ENCODE results near the gene SLC41A2.

Gene SLC41A2

DNA sequence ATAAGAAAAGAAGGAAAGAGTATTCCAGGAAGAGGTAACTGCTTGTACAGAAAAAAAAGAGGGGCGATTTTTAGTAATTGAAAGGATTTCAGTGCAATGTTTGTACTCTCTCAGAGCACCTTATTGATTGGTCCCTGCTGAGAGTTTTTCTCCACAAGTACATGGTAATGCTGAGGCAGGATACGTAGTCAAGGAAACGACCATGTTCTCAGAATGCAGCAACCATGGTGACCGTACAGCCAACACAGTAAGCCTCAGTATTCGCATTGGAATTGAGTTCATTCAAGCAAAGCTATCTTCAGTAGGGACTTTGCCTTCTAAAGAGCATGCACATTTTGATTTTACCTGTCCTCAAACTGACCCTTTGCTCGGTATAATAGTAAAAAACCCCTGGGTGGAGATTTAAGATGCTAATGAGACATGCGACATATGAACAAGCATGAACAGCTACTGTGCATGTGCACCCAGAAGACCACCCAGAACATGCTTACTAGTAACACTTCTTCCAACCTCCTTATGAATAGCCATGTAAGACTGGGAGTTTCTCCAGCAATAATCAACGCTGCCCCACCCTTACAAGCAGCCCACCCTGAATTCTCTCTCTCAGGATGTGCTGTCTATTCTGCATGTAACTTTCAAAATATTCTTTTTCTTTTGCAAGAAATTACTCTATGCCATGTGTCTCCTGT is 6.2 kb upstream of the SLC41A2 start:
- no peak for DNase-seq (ENCODE audit: low read depth, low spot score)
- 100% methylated on average over 1 of the region's 8 CpGs for WGBS (ENCODE audit: insufficient coverage, insufficient read length)
- Histone ChIP-seq H3K9me3 (ENCODE audit: control insufficient read depth, insufficient read depth, low read length) (no peaks in the 10 kb centered on the region), H3K4me3 (ENCODE audit: low read length) (no peak overlapping the region), H3K4me1 (ENCODE audit: control insufficient read depth, insufficient read depth, low read length) (no peaks in the 10 kb centered on the region; the same call in 1 of the 2 replicates), H3K36me3 (ENCODE audit: control insufficient read depth, insufficient read depth, low read length) (no peaks in the 10 kb centered on the region), H3K27me3 (ENCODE audit: control insufficient read depth, insufficient read depth, low read length) (no peaks in the 10 kb centered on the region), H3K27ac (ENCODE audit: low read length) (no peak overlapping the region)

DNA sequence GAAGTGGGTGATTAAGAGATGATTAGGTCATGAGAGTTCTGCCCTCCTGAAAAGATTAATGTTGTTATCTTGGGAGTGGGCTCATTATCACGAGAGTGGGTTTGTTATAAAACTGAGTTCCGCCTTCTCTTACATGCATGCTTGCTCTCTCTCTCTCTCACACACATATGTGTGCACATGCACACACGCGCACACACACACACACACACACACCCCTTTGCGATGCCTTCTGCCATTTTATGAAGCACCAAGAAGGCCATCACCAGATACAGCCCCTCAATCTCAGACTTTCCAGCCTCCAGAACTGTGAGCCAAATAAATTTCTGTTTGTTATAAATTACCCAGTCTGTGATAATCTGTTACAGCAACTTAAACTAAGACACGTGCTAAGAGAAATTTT is 5.7 kb upstream of the SLC41A2 start:
- no peak overlapping the region for H3K4me3 ChIP-seq (ENCODE audit: low read length)
- no peaks in the 10 kb centered on the region; the same call in 1 of the 2 replicates for H3K4me1 ChIP-seq (ENCODE audit: control insufficient read depth, insufficient read depth, low read length)
- no peaks in the 10 kb centered on the region for H3K27me3 ChIP-seq (ENCODE audit: control insufficient read depth, insufficient read depth, low read length)
- no peaks in the 10 kb centered on the region for H3K36me3 ChIP-seq (ENCODE audit: control insufficient read depth, insufficient read depth, low read length)
- WGBS (ENCODE audit: insufficient coverage, insufficient read length): no CpG with 5 or more reads among the region's 6 CpGs
- no peaks in the 10 kb centered on the region for H3K9me3 ChIP-seq (ENCODE audit: control insufficient read depth, insufficient read depth, low read length)
- no peak overlapping the region for H3K27ac ChIP-seq (ENCODE audit: low read length)
- no peak for DNase-seq (ENCODE audit: low read depth, low spot score)

DNA sequence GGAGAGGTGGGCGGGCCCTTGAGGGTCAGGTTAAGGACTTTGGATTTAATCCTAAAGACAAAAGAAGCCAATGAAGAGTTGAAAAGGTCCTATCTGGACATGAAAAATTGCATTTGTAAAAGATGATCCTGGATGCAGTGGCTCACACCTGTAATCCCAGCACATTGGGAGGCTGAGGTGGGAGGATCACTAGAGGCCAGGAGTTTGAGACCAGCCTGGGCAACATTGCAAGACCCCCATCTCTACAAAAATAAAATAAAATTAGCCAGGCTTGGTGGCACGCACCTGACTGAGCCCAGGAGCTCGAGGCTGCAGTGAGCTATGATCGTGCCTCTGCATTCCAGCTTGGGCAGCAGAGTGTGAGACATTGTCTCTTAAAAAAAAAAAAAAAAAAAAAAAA is 2.4 kb upstream of the SLC41A2 start:
- no CpG with 5 or more reads among the region's 4 CpGs for WGBS (ENCODE audit: insufficient coverage, insufficient read length)
- Histone ChIP-seq H3K27me3 (ENCODE audit: control insufficient read depth, insufficient read depth, low read length) (peaks cover 2% of the 10 kb centered on the region; the same call in 1 of the 2 replicates), H3K9me3 (ENCODE audit: control insufficient read depth, insufficient read depth, low read length) (no peaks in the 10 kb centered on the region), H3K36me3 (ENCODE audit: control insufficient read depth, insufficient read depth, low read length) (no peaks in the 10 kb centered on the region), H3K4me1 (ENCODE audit: control insufficient read depth, insufficient read depth, low read length) (no peaks in the 10 kb centered on the region; the same call in 1 of the 2 replicates), H3K27ac (ENCODE audit: low read length) (no peak overlapping the region), H3K4me3 (ENCODE audit: low read length) (no peak overlapping the region)
- DNase-seq (ENCODE audit: low read depth, low spot score): no peak

DNA sequence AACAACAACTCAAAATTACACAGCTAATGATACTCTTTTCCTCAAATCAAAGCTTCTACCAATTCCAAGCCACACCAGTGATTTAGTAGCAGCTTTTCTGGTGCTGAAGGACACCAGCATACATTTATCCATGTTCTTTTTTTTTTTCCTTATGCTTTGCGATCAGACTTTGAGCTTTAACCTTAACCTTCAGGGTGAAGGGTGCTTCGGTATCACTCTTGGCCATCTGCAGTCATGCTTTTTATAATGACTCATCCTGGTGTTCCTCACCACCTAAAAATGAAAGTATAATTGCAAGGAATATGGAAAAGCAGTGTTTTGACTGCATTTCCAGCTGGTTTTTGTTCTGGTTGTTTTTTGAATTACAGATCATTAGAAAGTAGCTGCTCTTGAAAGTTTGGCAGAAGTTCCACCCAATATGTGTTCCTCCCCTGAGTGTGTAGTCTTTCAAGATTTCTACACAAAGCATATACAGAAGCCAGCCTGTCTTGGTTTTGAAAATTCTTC is 1.3 kb upstream of the SLC41A2 start:
- no peak for DNase-seq (ENCODE audit: low read depth, low spot score)
- WGBS (ENCODE audit: insufficient coverage, insufficient read length): no CpG with 5 or more reads among the region's 2 CpGs
- no peak overlapping the region for H3K4me3 ChIP-seq (ENCODE audit: low read length)
- no peak overlapping the region for H3K27ac ChIP-seq (ENCODE audit: low read length)
- peaks cover 2% of the 10 kb centered on the region; the same call in 1 of the 2 replicates for H3K27me3 ChIP-seq (ENCODE audit: control insufficient read depth, insufficient read depth, low read length)
- no peaks in the 10 kb centered on the region; the same call in 1 of the 2 replicates for H3K4me1 ChIP-seq (ENCODE audit: control insufficient read depth, insufficient read depth, low read length)
- no peaks in the 10 kb centered on the region for H3K36me3 ChIP-seq (ENCODE audit: control insufficient read depth, insufficient read depth, low read length)
- no peaks in the 10 kb centered on the region for H3K9me3 ChIP-seq (ENCODE audit: control insufficient read depth, insufficient read depth, low read length)

DNA sequence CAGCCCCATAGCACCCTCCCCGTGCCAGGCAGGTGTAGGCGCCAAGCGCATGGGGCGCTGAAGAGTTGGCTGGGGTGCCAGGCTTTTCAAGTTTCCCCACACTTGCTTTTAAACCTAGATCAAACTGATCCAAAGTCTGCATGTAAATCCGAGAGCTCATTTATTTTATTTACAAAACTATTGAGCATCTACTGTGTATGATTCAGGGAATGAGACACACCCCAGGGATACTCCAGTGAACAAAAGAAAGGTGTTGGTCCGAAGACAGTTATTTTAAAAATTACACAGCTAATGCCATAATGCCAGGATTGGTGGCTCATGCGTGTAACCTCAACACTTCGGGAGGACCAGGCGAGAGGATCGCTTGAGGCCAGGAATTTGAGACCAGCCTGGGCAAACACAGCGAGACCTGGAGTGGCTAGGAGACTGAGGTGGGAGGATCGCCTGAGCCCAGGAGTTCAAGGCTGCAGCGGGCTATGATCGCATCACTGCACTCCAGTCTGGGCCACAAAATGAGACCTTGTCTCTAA is 780 bp upstream of the SLC41A2 start:
- Histone ChIP-seq H3K27ac (ENCODE audit: low read length) (no peak overlapping the region), H3K4me3 (ENCODE audit: low read length) (peak overlapping the region; percentile 57; the same call in 1 of the 2 replicates), H3K9me3 (ENCODE audit: control insufficient read depth, insufficient read depth, low read length) (no peaks in the 10 kb centered on the region), H3K27me3 (ENCODE audit: control insufficient read depth, insufficient read depth, low read length) (peaks cover 2% of the 10 kb centered on the region; the same call in 1 of the 2 replicates), H3K36me3 (ENCODE audit: control insufficient read depth, insufficient read depth, low read length) (no peaks in the 10 kb centered on the region), H3K4me1 (ENCODE audit: control insufficient read depth, insufficient read depth, low read length) (no peaks in the 10 kb centered on the region; the same call in 1 of the 2 replicates)
- DNase-seq (ENCODE audit: low read depth, low spot score): no peak
- WGBS (ENCODE audit: insufficient coverage, insufficient read length): no CpG with 5 or more reads among the region's 14 CpGs

DNA sequence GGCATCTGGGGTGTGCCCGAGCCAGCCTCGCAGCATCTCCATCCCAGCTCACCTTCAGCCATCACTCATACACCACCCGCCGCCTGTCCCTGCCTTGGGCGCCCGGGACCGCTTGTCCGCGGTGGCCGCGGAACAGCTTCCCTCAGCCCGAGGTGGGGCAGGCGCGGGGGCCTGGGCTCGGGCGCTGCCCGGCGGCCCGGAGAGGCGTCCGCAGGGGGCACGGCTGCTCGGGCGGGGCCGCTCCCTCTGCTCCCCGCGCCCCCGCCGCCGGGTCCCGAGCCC is 430 bp downstream of the SLC41A2 start:
- Histone ChIP-seq H3K36me3 (ENCODE audit: control insufficient read depth, insufficient read depth, low read length) (no peaks in the 10 kb centered on the region), H3K27me3 (ENCODE audit: control insufficient read depth, insufficient read depth, low read length) (peaks cover 2% of the 10 kb centered on the region; the same call in 1 of the 2 replicates), H3K4me1 (ENCODE audit: control insufficient read depth, insufficient read depth, low read length) (no peaks in the 10 kb centered on the region), H3K27ac (ENCODE audit: low read length) (no peak overlapping the region), H3K9me3 (ENCODE audit: control insufficient read depth, insufficient read depth, low read length) (no peaks in the 10 kb centered on the region), H3K4me3 (ENCODE audit: low read length) (peak overlapping the region; percentile 57; the same call in 1 of the 2 replicates)
- no CpG with 5 or more reads among the region's 31 CpGs for WGBS (ENCODE audit: insufficient coverage, insufficient read length)
- no peak for DNase-seq (ENCODE audit: low read depth, low spot score)

DNA sequence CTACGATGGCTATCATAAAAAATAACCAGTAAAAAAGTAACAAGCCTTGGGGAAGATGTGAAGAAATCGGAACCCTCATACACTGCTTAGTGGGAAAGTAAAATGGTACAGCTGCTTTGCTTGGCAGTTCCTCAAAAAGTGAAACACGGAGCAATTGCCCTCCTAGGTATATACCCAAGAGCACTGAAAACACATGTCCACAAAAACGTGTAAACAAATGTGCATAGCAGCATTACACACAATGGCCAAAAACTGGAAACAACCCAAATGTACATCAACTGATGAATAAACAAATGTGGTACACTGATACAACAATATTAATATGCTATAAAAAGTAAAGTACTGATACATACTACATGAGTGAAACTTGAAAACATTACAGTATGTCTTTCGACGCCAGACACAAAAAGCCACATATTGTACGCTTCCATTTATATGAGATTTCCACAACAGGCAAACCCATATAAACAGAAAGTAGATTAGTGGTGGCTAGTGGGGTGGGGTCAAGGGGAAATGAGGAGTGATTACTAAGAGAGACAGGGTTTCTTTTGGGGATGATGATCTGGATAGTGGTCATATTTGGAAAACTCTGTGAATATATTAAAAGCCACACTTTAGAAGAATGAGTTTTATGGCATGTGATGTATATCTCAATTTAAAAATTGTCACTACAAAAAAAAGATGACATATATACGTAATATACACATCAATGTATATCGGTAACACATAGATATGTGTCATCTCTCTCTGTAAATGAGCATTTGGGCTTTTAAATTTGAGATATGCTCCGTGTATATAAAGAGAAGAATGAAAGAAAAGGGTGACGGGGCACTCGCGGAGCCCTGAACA is 996 bp downstream of the SLC41A2 start:
- H3K9me3 ChIP-seq (ENCODE audit: control insufficient read depth, insufficient read depth, low read length): no peaks in the 10 kb centered on the region
- peaks cover 2% of the 10 kb centered on the region; the same call in 1 of the 2 replicates for H3K27me3 ChIP-seq (ENCODE audit: control insufficient read depth, insufficient read depth, low read length)
- H3K36me3 ChIP-seq (ENCODE audit: control insufficient read depth, insufficient read depth, low read length): no peaks in the 10 kb centered on the region
- WGBS (ENCODE audit: insufficient coverage, insufficient read length): no CpG with 5 or more reads among the region's 13 CpGs
- peak overlapping the region; percentile 57; the same call in 1 of the 2 replicates for H3K4me3 ChIP-seq (ENCODE audit: low read length)
- H3K4me1 ChIP-seq (ENCODE audit: control insufficient read depth, insufficient read depth, low read length): no peaks in the 10 kb centered on the region
- no peak overlapping the region for H3K27ac ChIP-seq (ENCODE audit: low read length)
- no peak for DNase-seq (ENCODE audit: low read depth, low spot score)

DNA sequence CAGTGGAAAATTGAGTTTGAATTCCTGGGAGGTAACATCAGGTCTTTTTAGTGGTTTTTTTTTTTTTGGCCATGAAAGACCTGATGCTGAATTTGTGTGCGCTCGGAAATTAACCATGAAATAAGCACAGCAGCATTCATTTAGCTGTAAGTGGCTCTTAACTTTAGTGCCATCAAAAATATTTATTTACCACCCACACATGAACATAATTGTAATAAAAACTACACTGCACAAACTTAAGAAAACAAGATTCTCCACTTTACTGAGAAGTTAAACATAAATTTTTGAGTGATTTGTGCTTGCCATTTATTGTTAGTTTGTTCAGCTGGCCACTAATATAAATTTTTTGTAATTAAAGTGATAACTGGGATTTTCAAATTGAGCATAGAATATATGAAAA is 2.4 kb downstream of the SLC41A2 start:
- H3K9me3 ChIP-seq (ENCODE audit: control insufficient read depth, insufficient read depth, low read length): no peaks in the 10 kb centered on the region

DNA sequence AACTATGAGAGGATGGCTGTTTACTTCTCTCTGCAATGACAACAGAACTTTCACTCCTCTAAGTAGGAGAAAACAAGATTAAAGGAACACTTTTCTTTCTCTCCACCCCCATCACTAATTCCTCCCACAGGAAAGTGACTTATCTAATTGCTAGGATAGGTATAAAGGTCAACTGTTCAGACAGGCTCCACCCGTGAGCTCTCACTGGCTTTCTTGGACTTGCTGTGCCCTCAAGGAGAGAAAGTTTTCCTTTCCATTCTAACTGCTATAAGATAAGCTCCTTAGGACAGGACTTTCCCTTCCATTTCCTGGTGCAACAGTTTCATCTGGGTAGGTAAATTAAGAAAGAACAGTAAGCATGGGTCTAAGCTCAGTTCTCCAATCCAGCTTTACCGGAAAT is 4.8 kb downstream of the SLC41A2 start:
- Histone ChIP-seq H3K27me3 (ENCODE audit: control insufficient read depth, insufficient read depth, low read length) (peaks cover 2% of the 10 kb centered on the region; the same call in 1 of the 2 replicates), H3K4me3 (ENCODE audit: low read length) (no peak overlapping the region), H3K4me1 (ENCODE audit: control insufficient read depth, insufficient read depth, low read length) (no peaks in the 10 kb centered on the region), H3K27ac (ENCODE audit: low read length) (no peak overlapping the region), H3K9me3 (ENCODE audit: control insufficient read depth, insufficient read depth, low read length) (no peaks in the 10 kb centered on the region), H3K36me3 (ENCODE audit: control insufficient read depth, insufficient read depth, low read length) (no peaks in the 10 kb centered on the region)
- no peak for DNase-seq (ENCODE audit: low read depth, low spot score)
- no CpG with 5 or more reads among the region's 2 CpGs for WGBS (ENCODE audit: insufficient coverage, insufficient read length)

More for the DNA sequence above, 2.4 kb downstream of the SLC41A2 start:
- H3K4me1 ChIP-seq (ENCODE audit: control insufficient read depth, insufficient read depth, low read length): no peaks in the 10 kb centered on the region
- DNase-seq (ENCODE audit: low read depth, low spot score): no peak
- peaks cover 2% of the 10 kb centered on the region; the same call in 1 of the 2 replicates for H3K27me3 ChIP-seq (ENCODE audit: control insufficient read depth, insufficient read depth, low read length)
- no peaks in the 10 kb centered on the region for H3K36me3 ChIP-seq (ENCODE audit: control insufficient read depth, insufficient read depth, low read length)
- WGBS (ENCODE audit: insufficient coverage, insufficient read length): no CpG with 5 or more reads among the region's 2 CpGs
- no peak overlapping the region for H3K27ac ChIP-seq (ENCODE audit: low read length)
- H3K4me3 ChIP-seq (ENCODE audit: low read length): no peak overlapping the region

DNA sequence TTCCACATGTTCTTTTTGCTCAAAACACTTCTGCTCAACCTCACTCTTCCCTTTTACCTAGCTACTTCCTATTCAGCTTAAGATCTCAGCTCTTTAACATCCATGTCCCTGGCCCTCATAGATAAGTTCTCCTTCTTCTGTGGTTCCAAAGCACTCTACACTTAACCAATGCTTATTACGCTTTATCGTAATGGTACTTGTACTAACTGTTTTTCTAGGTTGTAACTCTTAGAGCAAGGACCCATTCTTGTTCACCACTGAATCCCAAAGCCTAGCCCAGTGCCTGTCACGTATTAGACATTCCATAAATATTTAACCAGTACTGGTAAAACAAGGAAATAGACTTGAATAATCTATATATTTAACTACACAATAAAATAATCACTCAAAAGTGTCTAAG is 5.3 kb downstream of the SLC41A2 start:
- no peaks in the 10 kb centered on the region for H3K9me3 ChIP-seq (ENCODE audit: control insufficient read depth, insufficient read depth, low read length)
- no peaks in the 10 kb centered on the region for H3K36me3 ChIP-seq (ENCODE audit: control insufficient read depth, insufficient read depth, low read length)
- peaks cover 2% of the 10 kb centered on the region; the same call in 1 of the 2 replicates for H3K27me3 ChIP-seq (ENCODE audit: control insufficient read depth, insufficient read depth, low read length)
- H3K4me3 ChIP-seq (ENCODE audit: low read length): no peak overlapping the region
- no peaks in the 10 kb centered on the region for H3K4me1 ChIP-seq (ENCODE audit: control insufficient read depth, insufficient read depth, low read length)
- H3K27ac ChIP-seq (ENCODE audit: low read length): no peak overlapping the region
- no CpG with 5 or more reads among the region's 3 CpGs for WGBS (ENCODE audit: insufficient coverage, insufficient read length)
- no peak for DNase-seq (ENCODE audit: low read depth, low spot score)

Measured in iPS DF 6.9 (cell line).